GM12878 (cell line): ENCODE data around the gene KIF17. TPM values are rescaled to one million over a fixed set of nuclear protein-coding genes. Genes with fewer than 3 reads are reported as not detected.

ENCODE experiments used
- ATAC-seq: fragments of 200-7000 bp; cut with Tn5 transposase; 3 replicates; pipeline ENCODE4 v1.9.1; 2020; ENCODE audit warnings: mild to moderate bottlenecking, moderate library complexity
- BruUV-seq: library from RNA; stranded (reverse); fragments of 400-500 nt; replicated peaks from 2 replicates; lab custom pipeline; 2021; lab: Mats Ljungman, UMichigan
- CTCF ChIA-PET: fragments of 300-600 bp; sonication (Branson Sonifier 250); formaldehyde crosslinking; extraction: SDS; loops from one replicate; lab custom pipeline; 2021; ENCODE audit warnings: inconsistent platforms; lab: Yijun Ruan, JAX
- POLR2A ChIA-PET: fragments of 350-600 bp; formaldehyde crosslinking; extraction: SDS; loops from one replicate; lab custom pipeline; 2021; ENCODE audit warnings: inconsistent platforms; lab: Charles Lee
- RAD21 ChIA-PET: fragments of 300-600 bp; sonication (Branson Sonifier 250); formaldehyde crosslinking; loops from one replicate; lab custom pipeline; 2023; ENCODE audit warnings: antibody characterized with exemption; ENCODE audit not compliant: unreplicated experiment; lab: Charles Lee
- SMC1A ChIA-PET: fragments of 300-600 bp; sonication (Branson Sonifier 250); formaldehyde crosslinking; loops from one replicate; lab custom pipeline; 2023; ENCODE audit not compliant: unreplicated experiment, uncharacterized antibody; lab: Charles Lee
- DNase-seq: peaks from one replicate; pipeline ENCODE4 v3.0.0-alpha.2; 2011; ENCODE audit warnings: low read depth, low spot score
- FAIRE-seq: peaks from 3 replicates; lab custom pipeline; 2011; peaks lifted over from hg19 to GRCh38; lab: Jason Lieb, UNC
- H2AFZ ChIP-seq: 2 replicates; pipeline ENCODE4 v1.6.0; 2011; ENCODE audit warnings: low read depth, low read length, control low read depth; ENCODE audit not compliant: control insufficient read depth
- H3K27ac ChIP-seq: 2 replicates; pipeline ENCODE4 v1.5.1; 2011; ENCODE audit warnings: control low read depth; ENCODE audit not compliant: control insufficient read depth, insufficient read depth
- H3K27me3 ChIP-seq, 2 experiments: replicated peaks in 1 of 2; 2 replicates each; pipeline versions ENCODE4 v1.6.0 to v1.6.1; 2011; ENCODE audit warnings: low read length in 1 of 2; ENCODE audit not compliant: control insufficient read depth in 2 of 2, insufficient read depth in 2 of 2
- H3K36me3 ChIP-seq, 2 experiments: 2 replicates each; pipeline ENCODE4 v1.5.1; 2011; ENCODE audit warnings: low read length in 1 of 2; ENCODE audit not compliant: control insufficient read depth in 2 of 2, insufficient read depth in 2 of 2
- H3K4me1 ChIP-seq: 2 replicates; pipeline ENCODE4 v1.6.1; 2011; ENCODE audit warnings: mild to moderate bottlenecking, low read length, moderate library complexity, mixed read lengths; ENCODE audit not compliant: control insufficient read depth, insufficient read depth
- H3K4me2 ChIP-seq: 2 replicates; pipeline ENCODE4 v1.6.0; 2011; ENCODE audit warnings: control low read depth; ENCODE audit not compliant: control insufficient read depth, insufficient read depth
- H3K4me3 ChIP-seq: fragments of 200-600 bp; sonication (generic); 2 replicates; pipeline ENCODE4 v1.5.1; 2016
- H3K79me2 ChIP-seq: 2 replicates; pipeline ENCODE4 v1.6.0; 2011; ENCODE audit warnings: low read length; ENCODE audit not compliant: control insufficient read depth, insufficient read depth
- H3K9ac ChIP-seq: 2 replicates; pipeline ENCODE4 v1.8.0; 2011; ENCODE audit warnings: low read length, control low read depth, mixed read lengths; ENCODE audit not compliant: control insufficient read depth, insufficient read depth
- H3K9me3 ChIP-seq: replicated peaks from 3 replicates; pipeline ENCODE4 v1.5.1; 2011; ENCODE audit warnings: mild to moderate bottlenecking, low read length; ENCODE audit not compliant: control insufficient read depth, insufficient read depth
- H4K20me1 ChIP-seq: 2 replicates; pipeline ENCODE4 v1.6.0; 2011; ENCODE audit not compliant: control insufficient read depth, insufficient read depth
- ATF7 ChIP-seq: fragments of 450-650 bp; IDR thresholded peaks from 2 replicates; pipeline ENCODE4 v1.6.1; 2016; ENCODE audit warnings: low read depth, mild to moderate bottlenecking
- FOXM1 ChIP-seq: IDR thresholded peaks from 2 replicates; pipeline ENCODE4 v1.6.1; 2012; ENCODE audit warnings: low read depth, mild to moderate bottlenecking, inconsistent platforms, low read length, moderate library complexity
- LARP7 ChIP-seq: fragments of 450-650 bp; IDR thresholded peaks from 2 replicates; pipeline ENCODE4 v1.6.1; 2017; ENCODE audit warnings: mild to moderate bottlenecking
- RFX5 ChIP-seq: IDR thresholded peaks from 2 replicates; pipeline ENCODE4 v1.6.1; 2011; ENCODE audit warnings: low read depth, low read length, improper control_type of control experiment
- RUNX3 ChIP-seq: IDR thresholded peaks from 2 replicates; pipeline ENCODE4 v1.6.1; 2012; ENCODE audit warnings: low read length, inconsistent platforms
- ZNF24 ChIP-seq: fragments of 450-650 bp; IDR thresholded peaks from 2 replicates; pipeline ENCODE4 v1.6.1; 2017; ENCODE audit warnings: antibody characterized with exemption, mild to moderate bottlenecking
- WGBS: methylation state at CpG from one replicate; pipeline ENCODE4 v1.1.6; 2016; ENCODE audit warnings: low lambda C conversion rate; ENCODE audit not compliant: insufficient replicate concordance, insufficient coverage; ENCODE audit errors: missing lambda C conversion rate; 5-methylcytosine and 5-hydroxymethylcytosine counted together
- in situ Hi-C: fragments of 300-500 bp; cut with MboI; formaldehyde crosslinking; loops from 9 replicates; pipeline ENCODE4 v1.14.3; 2018; ENCODE audit warnings: mixed read lengths
- intact Hi-C: fragments of 100-400 bp; cut with micrococcal nuclease; formaldehyde crosslinking; loops from one replicate; pipeline ENCODE4 v1.14.2; 2022; ENCODE audit not compliant: unreplicated experiment
- polyA plus RNA-seq, 11 experiments: library from polyadenylated mRNA; depleted of rRNA in 4 of 11; unstranded in 6 of 11; stranded (reverse) in 5 of 11; fragments of >200 nt; fragmentation: Nextera tagmentation in 4 of 11; fragmentation: Illumina TruSeq in 1 of 11; extraction: Ambion mirVana in 4 of 11; extraction: Trizol in 1 of 11; gene quantifications; 1 replicate in 1 of 11; 2 replicates in 10 of 11; pipeline versions ENCODE4 v1.2.1 to v1.2.3, GENCODE V29; 2011 to 2016; ENCODE audit warnings: inconsistent platforms in 2 of 11, missing spikeins in 2 of 11, low read depth in 1 of 11
- total RNA-seq, 4 experiments: library from RNA; depleted of rRNA in 3 of 4; stranded (reverse); fragments of >200 nt in 3 of 4; fragmentation: Illumina TruSeq in 1 of 4; extraction: Trizol in 1 of 4; gene quantifications; 2 replicates each; pipeline versions ENCODE4 v1.2.1 to v1.2.3, GENCODE V29; 2013 to 2021
- TF ChIP-seq, protein P1 (sequence below): fragments of 450-650 bp; IDR thresholded peaks from 2 replicates; pipeline ENCODE4 v1.6.1; 2016; ENCODE audit warnings: mild to moderate bottlenecking, moderate library complexity, borderline replicate concordance

Gene KIF17
- total and polyA plus RNA-seq, 10 of the 15 experiments (the other 5 are each of a cell fraction or from before 2014, with no cell fraction given) = 0.01 to 0.10 (median 0.03) TPM; not detected in 7

DNA sequence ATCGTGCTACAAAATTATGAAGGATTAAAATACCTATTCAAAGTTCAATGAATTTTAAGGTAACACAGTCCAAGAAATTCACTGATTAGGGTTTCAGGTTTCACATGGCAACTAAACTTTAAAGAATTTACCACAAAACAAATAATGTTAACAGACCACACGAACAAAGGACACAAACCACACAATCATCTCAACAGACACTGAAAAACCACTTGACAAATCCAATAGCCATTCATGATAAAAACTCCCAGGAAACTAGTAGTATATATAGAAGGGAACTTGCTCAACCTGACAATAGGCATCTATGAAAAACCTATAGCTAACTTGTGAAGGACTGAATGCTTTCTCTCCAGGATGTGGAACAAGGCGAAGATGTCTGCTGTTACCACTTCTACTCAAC is 35.8 kb upstream of the KIF17 start:
- CTCF ChIA-PET = no interaction called here
- 63% methylated on average over 3 of the region's 3 CpGs for WGBS
- POLR2A ChIA-PET = no interaction called here
- no peak overlapping the region for H3K27ac ChIP-seq
- ATAC-seq (no peak), FAIRE-seq (no peak), DNase-seq (no peak)
- BruUV-seq = no TSS peak
- RAD21 ChIA-PET = no interaction called here
- intact Hi-C loops (no loop called here), in situ Hi-C loops (loop anchor here (25.0 kb wide), 2 partner anchors 959 to 1566 kb away; no protein-coding TSS in a partner anchor)
- H3K4me2 ChIP-seq = no peak overlapping the region
- H2AFZ ChIP-seq = no peak overlapping the region
- no peak overlapping the region for H3K4me3 ChIP-seq
- TF ChIP-seq ATF7 (no peak), RUNX3 (no peak), LARP7 (no peak), ZNF24 (no peak), RFX5 (no peak), FOXM1 (no peak)
- TF ChIP-seq, protein P1, sequence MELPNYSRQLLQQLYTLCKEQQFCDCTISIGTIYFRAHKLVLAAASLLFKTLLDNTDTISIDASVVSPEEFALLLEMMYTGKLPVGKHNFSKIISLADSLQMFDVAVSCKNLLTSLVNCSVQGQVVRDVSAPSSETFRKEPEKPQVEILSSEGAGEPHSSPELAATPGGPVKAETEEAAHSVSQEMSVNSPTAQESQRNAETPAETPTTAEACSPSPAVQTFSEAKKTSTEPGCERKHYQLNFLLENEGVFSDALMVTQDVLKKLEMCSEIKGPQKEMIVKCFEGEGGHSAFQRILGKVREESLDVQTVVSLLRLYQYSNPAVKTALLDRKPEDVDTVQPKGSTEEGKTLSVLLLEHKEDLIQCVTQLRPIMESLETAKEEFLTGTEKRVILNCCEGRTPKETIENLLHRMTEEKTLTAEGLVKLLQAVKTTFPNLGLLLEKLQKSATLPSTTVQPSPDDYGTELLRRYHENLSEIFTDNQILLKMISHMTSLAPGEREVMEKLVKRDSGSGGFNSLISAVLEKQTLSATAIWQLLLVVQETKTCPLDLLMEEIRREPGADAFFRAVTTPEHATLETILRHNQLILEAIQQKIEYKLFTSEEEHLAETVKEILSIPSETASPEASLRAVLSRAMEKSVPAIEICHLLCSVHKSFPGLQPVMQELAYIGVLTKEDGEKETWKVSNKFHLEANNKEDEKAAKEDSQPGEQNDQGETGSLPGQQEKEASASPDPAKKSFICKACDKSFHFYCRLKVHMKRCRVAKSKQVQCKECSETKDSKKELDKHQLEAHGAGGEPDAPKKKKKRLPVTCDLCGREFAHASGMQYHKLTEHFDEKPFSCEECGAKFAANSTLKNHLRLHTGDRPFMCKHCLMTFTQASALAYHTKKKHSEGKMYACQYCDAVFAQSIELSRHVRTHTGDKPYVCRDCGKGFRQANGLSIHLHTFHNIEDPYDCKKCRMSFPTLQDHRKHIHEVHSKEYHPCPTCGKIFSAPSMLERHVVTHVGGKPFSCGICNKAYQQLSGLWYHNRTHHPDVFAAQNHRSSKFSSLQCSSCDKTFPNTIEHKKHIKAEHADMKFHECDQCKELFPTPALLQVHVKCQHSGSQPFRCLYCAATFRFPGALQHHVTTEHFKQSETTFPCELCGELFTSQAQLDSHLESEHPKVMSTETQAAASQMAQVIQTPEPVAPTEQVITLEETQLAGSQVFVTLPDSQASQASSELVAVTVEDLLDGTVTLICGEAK = no peak
- SMC1A ChIA-PET = no interaction called here
- no peaks in the 10 kb centered on the region for H3K27me3 ChIP-seq
- peaks cover 4 to 23% of the 10 kb centered on the region in 2 experiments for H3K36me3 ChIP-seq
- H3K9ac ChIP-seq = no peak overlapping the region
- H3K4me1 ChIP-seq = no peaks in the 10 kb centered on the region
- H3K9me3 ChIP-seq = no peaks in the 10 kb centered on the region
- H3K79me2 ChIP-seq = no peaks in the 10 kb centered on the region
- no peaks in the 10 kb centered on the region for H4K20me1 ChIP-seq
